Measurements from ENCODE around the gene FCHO2.

FCHO2 gene

DNA sequence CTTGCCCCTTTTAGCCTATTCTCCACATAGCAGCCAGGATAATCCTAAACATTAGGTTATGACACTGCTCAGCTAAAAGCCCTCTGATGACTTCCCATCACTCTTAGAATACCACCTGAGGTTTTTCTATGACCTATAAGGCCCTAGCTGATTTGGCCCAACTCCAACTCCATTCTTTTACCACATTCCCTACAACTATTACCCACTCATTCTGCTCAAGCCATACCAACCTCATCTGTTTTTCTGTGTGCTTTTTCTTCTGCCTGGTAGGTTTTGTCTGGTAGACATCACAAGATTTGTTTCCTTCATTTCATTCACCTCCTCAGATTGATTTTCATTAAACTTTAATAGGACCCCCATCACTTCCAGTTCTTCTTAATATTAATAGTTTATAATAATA is 12.5 kb upstream of the FCHO2 start:
- no peak overlapping the region for H3K27ac ChIP-seq
- TF ChIP-seq CTCF (conservative IDR thresholded peaks at IDR 0.05), result no peak

- H3K27ac ChIP-seq, result no peak overlapping the region
- no peak for TF ChIP-seq CTCF (conservative IDR thresholded peaks at IDR 0.05)
Observed at GRCh38 chr5:72947498-72947897, 8.3 kb upstream of the FCHO2 start.

- TF ChIP-seq CTCF (conservative IDR thresholded peaks at IDR 0.05), result no peak
- no peak overlapping the region for H3K27ac ChIP-seq
Observed at GRCh38 chr5:72949481-72949880, 6.4 kb upstream of the FCHO2 start.

DNA sequence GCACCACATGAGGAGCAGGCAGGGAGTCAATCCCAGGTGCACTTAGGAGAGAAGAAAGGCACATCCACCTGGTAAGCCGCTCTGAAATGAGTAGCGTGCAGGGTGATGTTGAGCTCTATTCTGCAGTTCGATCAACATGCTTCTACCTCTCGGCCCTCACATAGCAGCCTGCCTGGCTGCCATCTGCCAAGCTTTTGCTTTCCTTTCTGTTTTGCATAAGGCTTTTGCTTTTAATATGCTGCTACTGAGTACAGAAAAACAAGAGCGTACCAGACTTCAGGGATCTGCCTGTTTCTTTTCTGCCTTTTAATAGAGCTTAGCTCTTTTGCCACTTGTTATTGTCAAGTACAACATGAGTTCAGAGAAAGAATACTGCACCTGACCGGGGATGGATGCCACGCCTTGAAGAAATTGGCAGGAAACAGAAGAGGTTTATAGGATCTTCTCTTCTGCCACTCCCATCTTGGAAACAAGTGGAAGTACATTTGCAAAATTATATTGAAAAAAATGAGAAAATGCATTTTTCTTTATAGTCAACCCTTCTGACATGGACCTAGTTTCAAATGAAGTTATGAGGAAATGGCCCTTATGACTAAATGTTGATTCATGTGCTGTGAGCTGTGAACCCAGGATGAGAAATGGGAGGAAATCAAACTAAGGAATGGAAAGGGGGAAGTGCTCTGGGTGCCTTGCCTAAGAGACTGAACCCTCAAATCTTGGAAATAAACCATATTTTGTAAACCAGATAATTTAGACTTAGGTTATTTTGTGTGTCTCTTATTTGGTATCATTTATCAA is 4.0 kb upstream of the FCHO2 start:
- no peak overlapping the region for H3K27ac ChIP-seq
- TF ChIP-seq CTCF (conservative IDR thresholded peaks at IDR 0.05), result no peak

GRCh38 chr5:72954389-72954788 is 1.5 kb upstream of the FCHO2 start:
- no peak for TF ChIP-seq CTCF (conservative IDR thresholded peaks at IDR 0.05)
- no peak overlapping the region for H3K27ac ChIP-seq

GRCh38 chr5:72955143-72955767 is 586 bp upstream of the FCHO2 start:
- peak overlapping the region; percentile 82 for H3K27ac ChIP-seq
- no peak for TF ChIP-seq CTCF (conservative IDR thresholded peaks at IDR 0.05)

DNA sequence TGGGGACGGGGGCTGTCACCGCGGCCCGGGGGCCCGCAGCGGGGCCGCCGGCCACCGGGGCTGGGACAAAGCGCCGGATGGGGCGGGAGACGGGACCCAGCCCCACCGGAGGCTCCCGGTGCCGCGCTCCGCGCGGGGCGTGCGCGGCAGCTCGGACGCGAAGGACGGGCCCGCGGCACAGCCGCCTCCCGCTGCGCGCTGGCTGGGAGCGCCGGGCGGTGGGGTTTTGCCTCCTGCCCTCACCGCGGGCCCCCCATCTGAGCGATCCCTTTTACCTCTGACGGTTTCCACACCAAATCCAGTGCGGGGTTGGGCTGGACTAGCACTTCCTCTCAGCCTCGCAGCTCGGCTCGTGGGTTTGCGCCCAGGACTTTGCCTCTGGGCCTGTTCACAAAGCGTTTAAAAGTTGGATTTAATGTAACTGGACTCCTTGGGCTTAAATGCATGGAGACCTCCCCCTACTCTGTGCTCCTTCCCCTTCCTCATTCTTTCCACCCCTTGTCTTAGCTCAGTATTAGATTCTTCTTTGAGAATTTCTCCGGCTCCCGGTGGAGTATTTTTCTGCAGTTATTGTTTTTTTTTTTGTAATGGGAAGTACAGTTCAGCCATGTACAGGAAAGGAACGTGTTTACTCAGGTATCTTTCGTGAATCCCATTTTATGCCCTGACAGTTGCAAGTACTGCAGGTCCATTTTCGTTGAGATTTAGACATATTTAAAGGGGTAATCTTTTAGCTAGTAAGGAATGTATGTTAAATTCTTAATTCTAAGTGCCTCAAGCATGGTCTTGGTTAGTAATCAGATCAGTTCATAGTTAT is 691 bp downstream of the FCHO2 start:
- H3K27ac ChIP-seq, result peak overlapping the region; percentile 82
- TF ChIP-seq CTCF (conservative IDR thresholded peaks at IDR 0.05), result no peak
